HepG2 (cell line): Measurements from ENCODE around the gene GAS6. TPM values are rescaled to one million over a fixed set of nuclear protein-coding genes. Genes with fewer than 3 reads are reported as not detected.

Source experiments
- ATAC-seq: fragments of 200-7000 bp; cut with Tn5 transposase; 3 replicates; pipeline ENCODE4 v1.9.1; 2020; ENCODE audit warnings: mild to moderate bottlenecking, moderate library complexity
- BruUV-seq: library from RNA; stranded (reverse); fragments of 400-500 nt; replicated peaks from 2 replicates; lab custom pipeline; 2021; lab: Mats Ljungman, UMichigan
- CTCF ChIA-PET: fragments of 300-600 bp; formaldehyde crosslinking; extraction: SDS; loops from one replicate; lab custom pipeline; 2021; ENCODE audit warnings: low total read pairs, inconsistent platforms, low intra/inter-chr PET ratio; lab: Yijun Ruan, JAX
- POLR2A ChIA-PET: fragments of 350-600 bp; sonication (Branson Sonifier 250); formaldehyde crosslinking; loops from one replicate; lab custom pipeline; 2020; ENCODE audit warnings: antibody characterized with exemption, inconsistent platforms; lab: Yijun Ruan, JAX
- DNase-seq: peaks from one replicate; pipeline ENCODE4 v3.0.0-alpha.2; 2015; ENCODE audit warnings: low spot score
- FAIRE-seq: peaks from 3 replicates; lab custom pipeline; 2011; peaks lifted over from hg19 to GRCh38; lab: Jason Lieb, UNC
- H2AFZ ChIP-seq: one replicate; pipeline ENCODE4 v1.6.1; 2011; ENCODE audit warnings: low read length, inconsistent platforms
- H3K27ac ChIP-seq: fragments of 300-600 bp; 3 replicates; pipeline ENCODE4 v1.8.0; 2011; ENCODE audit warnings: mixed run types, mild to moderate bottlenecking, mixed read lengths, low read length, inconsistent platforms; ENCODE audit not compliant: insufficient read depth; ENCODE audit errors: extremely low read length
- H3K27me3 ChIP-seq, 2 experiments: fragments of 200-600 bp in 1 of 2; 2 replicates in 1 of 2; 3 replicates in 1 of 2; pipeline versions ENCODE4 v1.6.0 to v1.8.0; 2011; ENCODE audit warnings: low read length in 2 of 2, mild to moderate bottlenecking in 2 of 2, moderate library complexity in 2 of 2, inconsistent platforms in 1 of 2; ENCODE audit not compliant: insufficient read depth in 2 of 2, control insufficient read depth in 1 of 2
- H3K36me3 ChIP-seq, 2 experiments: fragments of 200-600 bp in 1 of 2; replicated peaks in 1 of 2; 2 replicates in 1 of 2; 3 replicates in 1 of 2; pipeline versions ENCODE4 v1.5.1 to v1.8.0; 2011; ENCODE audit warnings: low read length in 2 of 2, inconsistent platforms in 1 of 2; ENCODE audit not compliant: insufficient read depth in 2 of 2, control insufficient read depth in 1 of 2
- H3K4me1 ChIP-seq: 2 replicates; pipeline ENCODE4 v1.5.1; 2012; ENCODE audit warnings: low read length, inconsistent platforms; ENCODE audit not compliant: insufficient read depth
- H3K4me2 ChIP-seq: 2 replicates; pipeline ENCODE4 v1.6.0; 2011; ENCODE audit warnings: low read depth, low read length, inconsistent platforms
- H3K4me3 ChIP-seq, 3 experiments: fragments of 200-600 bp in 1 of 3; sonication (generic), shearing (Covaris generic) in 1 of 3; replicated peaks in 1 of 3; 2 replicates each; pipeline ENCODE4 v1.5.1; 2011 to 2016; ENCODE audit warnings: low read length in 3 of 3, inconsistent platforms in 2 of 3, low read depth in 2 of 3, mild to moderate bottlenecking in 2 of 3, control low read depth in 1 of 3, mixed read lengths in 1 of 3; ENCODE audit not compliant: insufficient read depth in 1 of 3
- H3K79me2 ChIP-seq: one replicate; pipeline ENCODE4 v1.6.1; 2011; ENCODE audit warnings: low read length, inconsistent platforms; ENCODE audit not compliant: insufficient read depth
- H3K9ac ChIP-seq: 2 replicates; pipeline ENCODE4 v1.6.0; 2011; ENCODE audit warnings: mild to moderate bottlenecking, low read depth, low read length, inconsistent platforms; ENCODE audit not compliant: insufficient read depth
- H3K9me3 ChIP-seq: 2 replicates; pipeline ENCODE4 v1.5.1; 2012; ENCODE audit warnings: mild to moderate bottlenecking, low read length
- H4K20me1 ChIP-seq: 2 replicates; pipeline ENCODE4 v1.6.0; 2011; ENCODE audit warnings: inconsistent platforms, mild to moderate bottlenecking, low read length, moderate library complexity; ENCODE audit not compliant: insufficient read depth
- CREB1 ChIP-seq, 2 experiments: fragments of 450-650 bp in 1 of 2; IDR thresholded peaks; 2 replicates each; pipeline ENCODE4 v1.6.1; 2016 to 2017; ENCODE audit warnings: control low read depth in 1 of 2, mild to moderate bottlenecking in 1 of 2, missing compliant biosample characterization in 1 of 2, missing genetic modification characterization in 1 of 2
- MZF1 ChIP-seq: sonication (generic); formaldehyde crosslinking; IDR thresholded peaks from 2 replicates; pipeline ENCODE4 v1.8.1; 2023; ENCODE audit warnings: mild to moderate bottlenecking, missing genetic modification reagents, borderline replicate concordance
- ZNF558 ChIP-seq: sonication (generic); formaldehyde crosslinking; IDR thresholded peaks from 2 replicates; pipeline ENCODE4 v1.9.0; 2022; ENCODE audit warnings: mild to moderate bottlenecking, missing genetic modification reagents, borderline replicate concordance
- WGBS: methylation state at CpG from one replicate; pipeline ENCODE4 v1.1.6; 2017; ENCODE audit warnings: low lambda C conversion rate; 5-methylcytosine and 5-hydroxymethylcytosine counted together
- in situ Hi-C: cut with HindIII; loops from 2 replicates; pipeline ENCODE4 v1.10.0; 2017; ENCODE audit warnings: low pct_unique_long_range_greater_than_20kb; ENCODE audit not compliant: extremely low pct_ligation_motif_present
- intact Hi-C: fragments of 100-400 bp; cut with micrococcal nuclease; formaldehyde crosslinking; loops from one replicate; pipeline ENCODE4 v1.10.0; 2022; ENCODE audit not compliant: unreplicated experiment
- polyA plus RNA-seq, 8 experiments: library from polyadenylated mRNA; depleted of rRNA in 3 of 8; stranded (reverse) in 7 of 8; unstranded in 1 of 8; fragments of >200 nt; fragmentation: Illumina TruSeq in 4 of 8; extraction: Trizol in 4 of 8; gene quantifications; 2 replicates each; pipeline versions ENCODE4 v1.2.1 to v1.2.3, GENCODE V29; 2011 to 2016; ENCODE audit warnings: low read depth in 4 of 8, missing spikeins in 1 of 8, mixed read lengths in 1 of 8; ENCODE audit not compliant: insufficient read depth in 1 of 8
- total RNA-seq, 5 experiments: library from RNA; depleted of rRNA; stranded (reverse); fragments of >200 nt; fragmentation: Illumina TruSeq; extraction: Trizol; gene quantifications; 2 replicates each; pipeline ENCODE4 v1.2.3, GENCODE V29; 2016; ENCODE audit warnings: low read depth in 1 of 5

The GAS6 gene
- total and polyA plus RNA-seq, 2 of the 13 experiments (the other 11 are each of a cell fraction or from before 2014, with no cell fraction given), result 0.09 to 0.24 TPM

- Histone ChIP-seq H3K36me3 (no peaks in the 10 kb centered on the region), H3K4me3 (no peak overlapping the region), H4K20me1 (no peaks in the 10 kb centered on the region), H3K79me2 (no peaks in the 10 kb centered on the region), H3K9me3 (peaks cover 17% of the 10 kb centered on the region), H3K9ac (no peak overlapping the region), H3K27me3 (peaks cover 4 to 21% of the 10 kb centered on the region in 2 experiments; a peak in 3 of 5 replicates), H3K4me1 (peaks cover 12% of the 10 kb centered on the region; the same call in 1 of the 2 replicates)
- 65% methylated on average over 19 of the region's 51 CpGs for WGBS
- CTCF ChIA-PET, result no interaction called here
- ATAC-seq (no peak), DNase-seq (no peak)
- in situ Hi-C loops, result no loop called here
- TF ChIP-seq ZNF558 (CRISPR knock-in tag) (no peak), CREB1 (IDR thresholded peaks at IDR 0.05) (0 out of 2 replicates have a peak, but pooled peaks have one; percentile 15), CREB1 (CRISPR knock-in tag; IDR thresholded peaks at IDR 0.05) (no peak)
- TF ChIP-seq, all 625 proteins: peak for 1
- intact Hi-C loops, result no loop called here
- FAIRE-seq, result no peak
- no TSS peak for BruUV-seq
- H3K4me2 ChIP-seq, result no peak overlapping the region
- no peak overlapping the region for H3K27ac ChIP-seq
- no peak overlapping the region for H2AFZ ChIP-seq
- POLR2A ChIA-PET, result no interaction called here
These were observed 51.5 kb downstream of the GAS6 start for GRCh38 chr13:113812178-113813040.

DNA sequence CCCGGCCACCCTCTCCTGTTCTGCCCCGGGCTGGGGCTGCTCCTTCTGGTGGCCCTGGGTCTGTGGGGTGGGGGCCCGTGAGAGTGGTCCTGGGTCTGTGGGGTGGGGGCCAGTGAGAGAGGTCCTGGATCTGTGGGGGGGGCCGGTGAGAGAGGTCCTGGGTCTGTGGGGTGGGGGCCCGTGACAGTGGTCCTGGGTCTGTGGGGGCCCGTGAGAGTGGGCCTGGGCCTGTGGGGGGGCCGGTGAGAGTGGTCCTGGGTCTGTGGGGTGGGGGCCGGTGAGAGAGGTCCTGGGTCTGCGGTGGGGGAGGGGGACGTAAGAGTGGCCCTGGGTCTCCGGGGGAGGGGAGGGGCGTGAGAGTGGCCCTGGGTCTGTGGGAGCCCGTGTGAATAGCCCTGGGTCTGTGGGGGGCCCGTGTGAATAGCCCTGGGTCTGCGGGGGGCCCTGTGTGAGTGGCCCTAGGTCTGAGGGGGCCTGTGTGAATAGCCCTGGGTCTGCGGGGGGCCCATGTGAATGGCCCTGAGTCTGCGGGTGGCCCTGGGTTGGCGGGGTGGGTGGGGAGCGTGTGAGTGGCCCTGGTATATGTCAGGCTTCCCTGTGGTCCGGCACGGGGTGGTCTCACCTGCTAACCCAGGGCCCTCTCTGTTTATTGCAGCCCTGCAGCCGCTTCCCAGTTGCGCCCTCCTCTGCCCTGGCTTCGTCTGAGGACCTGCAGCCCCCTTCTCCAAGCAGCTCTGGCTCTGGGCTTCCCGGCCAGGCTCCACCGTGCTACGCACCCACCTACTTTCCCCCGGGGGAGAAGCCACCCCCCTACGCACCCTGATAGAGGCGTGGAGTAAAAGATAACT lies 52.6 kb downstream of the GAS6 start:
- H2AFZ ChIP-seq, result no peak overlapping the region
- H3K4me1 ChIP-seq, result peaks cover 12% of the 10 kb centered on the region; the same call in 1 of the 2 replicates
- no peaks in the 10 kb centered on the region for H3K36me3 ChIP-seq
- H3K4me2 ChIP-seq, result no peak overlapping the region
- BruUV-seq, result no TSS peak
- peaks cover 17% of the 10 kb centered on the region for H3K9me3 ChIP-seq
- no peaks in the 10 kb centered on the region for H3K79me2 ChIP-seq
- ChIA-PET CTCF (no interaction called here), POLR2A (no interaction called here)
- in situ Hi-C loops (no loop called here), intact Hi-C loops (no loop called here)
- H3K27me3 ChIP-seq, result peaks cover 5 to 21% of the 10 kb centered on the region in 2 experiments; a peak in 3 of 5 replicates
- 25% methylated on average over 15 of the region's 30 CpGs for WGBS
- no peak for TF ChIP-seq MZF1
- ATAC-seq (no peak), DNase-seq (no peak), FAIRE-seq (no peak)
- H3K27ac ChIP-seq, result no peak overlapping the region
- H3K4me3 ChIP-seq, result no peak overlapping the region
- no peaks in the 10 kb centered on the region for H4K20me1 ChIP-seq
- no peak overlapping the region for H3K9ac ChIP-seq
